Measurements from ENCODE around the gene PACSIN1.

The PACSIN1 gene

GRCh38 chr6:34581561-34581920 lies 115.7 kb downstream of the PACSIN1 start:
- DNase-seq (ENCODE audit: low read depth) = no peak

DNA sequence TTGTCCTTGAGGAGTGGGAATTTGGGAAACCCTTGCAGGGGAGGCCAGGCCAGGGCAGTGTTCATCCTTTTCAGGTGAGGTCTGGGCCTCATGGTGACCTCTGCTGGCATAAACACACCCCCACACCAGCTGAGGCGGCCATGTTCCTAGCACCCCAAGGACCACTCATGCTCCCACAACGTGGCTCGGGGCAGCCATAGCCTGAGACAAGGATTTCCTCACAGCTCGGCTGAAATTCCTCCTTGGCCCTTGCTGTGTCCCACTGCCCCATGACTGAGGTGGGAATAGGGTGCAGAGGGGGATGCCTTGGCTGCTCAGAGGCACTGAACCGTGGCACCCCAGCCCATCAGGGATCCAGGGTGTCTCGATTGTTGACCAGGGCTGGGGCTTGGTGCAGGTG lies 117.6 kb downstream of the PACSIN1 start:
- DNase-seq (ENCODE audit: low read depth) = no peak

GRCh38 chr6:34583861-34584604 lies 118.2 kb downstream of the PACSIN1 start:
- no peak for DNase-seq (ENCODE audit: low read depth)

DNA sequence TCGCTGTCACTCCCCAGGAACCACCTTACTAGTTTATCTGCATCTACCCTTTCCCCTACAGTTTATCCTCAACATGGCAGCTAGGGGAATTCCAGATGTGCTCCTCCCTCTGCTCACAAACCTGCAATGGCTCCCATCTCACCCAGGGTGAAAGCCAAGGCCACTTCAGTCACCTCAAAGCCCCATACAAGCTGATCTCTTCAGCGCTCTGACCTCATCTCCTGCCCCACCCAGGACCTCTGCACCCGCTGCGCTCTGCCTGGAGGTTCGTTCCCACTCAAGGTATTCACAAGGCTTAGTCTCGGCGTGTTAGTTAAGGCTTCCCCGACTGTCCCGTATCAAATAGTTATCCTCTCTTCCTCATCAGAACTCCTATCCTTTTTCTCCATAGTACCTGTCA lies 118.8 kb downstream of the PACSIN1 start:
- DNase-seq (ENCODE audit: low read depth) = no peak
